Psoas muscle (tissue), 8 donors: ENCODE data around the gene ZNF641. TPM values are rescaled to one million over a fixed set of nuclear protein-coding genes. Genes with fewer than 3 reads are reported as not detected.

Experiments
- ATAC-seq, 4 donors: fragments of 200-7000 bp; cut with Tn5 transposase; one replicate each; pipeline ENCODE4 v1.9.1; 2020; ENCODE audit warnings: moderate library complexity in 3 of 4, mild to moderate bottlenecking in 2 of 4
- DNase-seq, 2 donors: peaks; one replicate each; pipeline ENCODE4 v3.0.0-alpha.2; 2020
- H3K27ac ChIP-seq: fragments of 200-600 bp; one replicate; pipeline ENCODE4 v1.8.0; 2022
- H3K27me3 ChIP-seq, 3 donors: fragments of 200-600 bp in 1 of 3; one replicate each; pipeline versions ENCODE4 v1.6.1 to v1.8.0; 2013 to 2022; ENCODE audit warnings: low read length in 2 of 3, mild to moderate bottlenecking in 2 of 3, moderate library complexity in 1 of 3; ENCODE audit not compliant: insufficient read depth in 3 of 3
- H3K36me3 ChIP-seq, 2 donors: fragments of 200-600 bp in 1 of 2; one replicate each; pipeline versions ENCODE4 v1.6.1 to v1.8.0; 2013 to 2022; ENCODE audit warnings: low read depth in 1 of 2, mild to moderate bottlenecking in 1 of 2, moderate library complexity in 1 of 2; ENCODE audit not compliant: insufficient read depth in 1 of 2
- H3K4me1 ChIP-seq: fragments of 200-600 bp; one replicate; pipeline ENCODE4 v1.8.0; 2022
- H3K4me3 ChIP-seq: fragments of 200-600 bp; one replicate; pipeline ENCODE4 v1.8.0; 2022; ENCODE audit warnings: mild to moderate bottlenecking
- H3K9me3 ChIP-seq: fragments of 200-600 bp; one replicate; pipeline ENCODE4 v1.8.0; 2022
- WGBS, 3 donors: extraction: QIAGEN DNeasy Blood & Tissue Kit; methylation state at CpG; one replicate each; pipeline versions ENCODE4 v1.1.6 to v1.1.7; 2013; 5-methylcytosine and 5-hydroxymethylcytosine counted together
- intact Hi-C, 2 donors: fragments of 100-400 bp; cut with DNase I; formaldehyde crosslinking; loops; one replicate each; pipeline versions ENCODE4 v1.11.0 to v1.14.2; 2022
- polyA plus RNA-seq, 3 donors: library from polyadenylated mRNA; stranded (reverse); fragments of 200-250 nt; gene quantifications; one replicate each; pipeline ENCODE4 v1.2.3, GENCODE V29; 2013
- total RNA-seq, 4 donors: library from RNA; stranded (reverse); fragmentation: NEBNext Ultra II Directional in 2 of 4; extraction: Animal tissue kit (Norgen Biotek cat#: 25700) in 2 of 4; gene quantifications; one replicate each; pipeline versions ENCODE4 v1.2.1 to v1.2.4, GENCODE V29; 2021 to 2023
- TF ChIP-seq, protein P1 (sequence below): fragments of 200-600 bp; IDR thresholded peaks from one replicate; pipeline ENCODE4 v1.8.0; 2022; ENCODE audit warnings: antibody characterized with exemption
- donor health status: healthy with polysubstance abuse.
- donor health status: DM: no; HTN: no; CAD: no; lungs with moderate emphysema.
- donor health status: Bipolar disorder and iron deficiency.
- donor health status: healthy.
- donor health status: DM: yes; HTN: yes; CAD: no.
- donor health status: DM: no; HTN: no; CAD: no.
- donor health status: DM: no; HTN: no; CAD: no.
- donor health status: DM: yes; HTN: yes; CAD: no.

Gene ZNF641
- total and polyA plus RNA-seq, 7 donors = 5.8 to 41.5 (median 22.1) TPM

DNA sequence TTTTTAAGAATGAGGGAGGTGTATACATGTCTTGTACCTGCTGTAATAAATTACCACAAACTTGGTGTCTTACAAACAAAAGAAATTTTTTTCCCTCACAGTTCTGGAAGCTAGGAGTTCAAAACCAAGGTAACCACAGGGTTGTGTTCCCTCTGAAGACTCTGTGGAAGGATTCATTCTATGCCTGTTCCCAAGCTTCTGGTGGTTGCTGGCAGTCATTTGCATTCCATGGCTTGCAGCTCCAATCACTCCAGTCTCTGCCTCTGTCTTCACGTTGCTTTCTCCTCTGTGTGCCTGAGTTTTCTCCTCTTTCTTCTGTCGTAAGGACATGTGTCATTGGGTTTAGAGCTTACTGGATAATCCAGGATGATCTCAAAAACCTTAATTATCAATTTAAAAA lies 15.4 kb upstream of the ZNF641 start:
- no peaks in the 10 kb centered on the region for H3K4me1 ChIP-seq
- no peaks in the 10 kb centered on the region for H3K36me3 ChIP-seq
- no peak overlapping the region for H3K27ac ChIP-seq
- TF ChIP-seq, protein P1, sequence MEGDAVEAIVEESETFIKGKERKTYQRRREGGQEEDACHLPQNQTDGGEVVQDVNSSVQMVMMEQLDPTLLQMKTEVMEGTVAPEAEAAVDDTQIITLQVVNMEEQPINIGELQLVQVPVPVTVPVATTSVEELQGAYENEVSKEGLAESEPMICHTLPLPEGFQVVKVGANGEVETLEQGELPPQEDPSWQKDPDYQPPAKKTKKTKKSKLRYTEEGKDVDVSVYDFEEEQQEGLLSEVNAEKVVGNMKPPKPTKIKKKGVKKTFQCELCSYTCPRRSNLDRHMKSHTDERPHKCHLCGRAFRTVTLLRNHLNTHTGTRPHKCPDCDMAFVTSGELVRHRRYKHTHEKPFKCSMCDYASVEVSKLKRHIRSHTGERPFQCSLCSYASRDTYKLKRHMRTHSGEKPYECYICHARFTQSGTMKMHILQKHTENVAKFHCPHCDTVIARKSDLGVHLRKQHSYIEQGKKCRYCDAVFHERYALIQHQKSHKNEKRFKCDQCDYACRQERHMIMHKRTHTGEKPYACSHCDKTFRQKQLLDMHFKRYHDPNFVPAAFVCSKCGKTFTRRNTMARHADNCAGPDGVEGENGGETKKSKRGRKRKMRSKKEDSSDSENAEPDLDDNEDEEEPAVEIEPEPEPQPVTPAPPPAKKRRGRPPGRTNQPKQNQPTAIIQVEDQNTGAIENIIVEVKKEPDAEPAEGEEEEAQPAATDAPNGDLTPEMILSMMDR = no peak
- intact Hi-C loops = no loop called here
- DNase-seq (no peak), ATAC-seq (no peak)
- 36 to 49% (median 40%) methylated on average over 2 of the region's 2 CpGs for WGBS, 3 donors
- no peak overlapping the region for H3K4me3 ChIP-seq
- H3K9me3 ChIP-seq = peaks cover 9% of the 10 kb centered on the region
- H3K27me3 ChIP-seq = no peaks in the 10 kb centered on the region

- ATAC-seq = no peak
- TF ChIP-seq, protein P1 = no peak
- H3K9me3 ChIP-seq = no peaks in the 10 kb centered on the region
- H3K27me3 ChIP-seq = no peaks in the 10 kb centered on the region
- no peaks in the 10 kb centered on the region for H3K4me1 ChIP-seq
- H3K27ac ChIP-seq = no peak overlapping the region
- peaks cover 5% of the 10 kb centered on the region in 2 donors for H3K36me3 ChIP-seq
- intact Hi-C loops = no loop called here
- H3K4me3 ChIP-seq = no peak overlapping the region
- whole genome bisulfite sequencing, 3 donors = 35 to 46% (median 40%) methylated on average over 2 of the region's 2 CpGs
- DNase-seq = no peak
These were observed 11.1 kb upstream of the ZNF641 start for GRCh38 chr12:48361664-48362339.

- DNase-seq = no peak
- H3K9me3 ChIP-seq = no peaks in the 10 kb centered on the region
- no peaks in the 10 kb centered on the region for H3K4me1 ChIP-seq
- TF ChIP-seq, protein P1 = no peak
- 84 to 86% (median 85%) methylated on average over 7 of the region's 7 CpGs for WGBS, 3 donors
- H3K4me3 ChIP-seq = no peak overlapping the region
- H3K27me3 ChIP-seq = no peaks in the 10 kb centered on the region
- no peak for ATAC-seq
- intact Hi-C loops = loop anchor here in 1 of 2 donors (10.0 kb wide), 1 partner anchor 256 kb away; no protein-coding TSS in a partner anchor
- H3K36me3 ChIP-seq = peaks cover 5 to 7% of the 10 kb centered on the region in 2 donors
- H3K27ac ChIP-seq = no peak overlapping the region
These were observed 8.3 kb upstream of the ZNF641 start for GRCh38 chr12:48358937-48359513.

GRCh38 chr12:48356041-48356768 lies 5.5 kb upstream of the ZNF641 start:
- peaks cover 5 to 7% of the 10 kb centered on the region in 2 donors for H3K36me3 ChIP-seq
- peaks cover 6% of the 10 kb centered on the region for H3K4me1 ChIP-seq
- H3K27ac ChIP-seq = no peak overlapping the region
- no peak for DNase-seq
- no peak for ATAC-seq
- no peaks in the 10 kb centered on the region for H3K27me3 ChIP-seq
- no peak overlapping the region for H3K4me3 ChIP-seq
- H3K9me3 ChIP-seq = no peaks in the 10 kb centered on the region
- intact Hi-C loops = loop anchor here in 1 of 2 donors (10.0 kb wide), 1 partner anchor 259 kb away; no protein-coding TSS in a partner anchor
- TF ChIP-seq, protein P1 = no peak
- 82 to 85% (median 82%) methylated on average over 6 of the region's 6 CpGs for WGBS, 3 donors
